K562 (cell line): ENCODE data around the gene DHPS. TPM values are rescaled to one million over a fixed set of nuclear protein-coding genes. Genes with fewer than 3 reads are reported as not detected.

Experiments used
- ATAC-seq: fragments of 200-7000 bp; cut with Tn5 transposase; 3 replicates; pipeline ENCODE4 v1.9.1; 2020; ENCODE audit warnings: moderate library complexity
- BruUV-seq: library from RNA; stranded (reverse); fragments of 400-500 nt; replicated peaks from 2 replicates; lab custom pipeline; 2021; lab: Mats Ljungman, UMichigan
- CTCF ChIA-PET: fragments of 300-600 bp; formaldehyde crosslinking; extraction: SDS; loops from one replicate; lab custom pipeline; 2021; ENCODE audit warnings: low intra/inter-chr PET ratio; lab: Yijun Ruan, JAX
- POLR2A ChIA-PET: fragments of 300-600, 350-650 bp; sonication (Branson Sonifier 250); formaldehyde crosslinking; extraction: SDS; loops from one replicate; lab custom pipeline; 2021; ENCODE audit warnings: antibody characterized with exemption, inconsistent platforms; lab: Yijun Ruan, JAX
- DNase-seq, 4 experiments: peaks; one replicate each; pipeline versions ENCODE4 v3.0.0 to v3.0.0-alpha.2; 2011 to 2018; ENCODE audit warnings: low spot score in 3 of 4, mixed read lengths in 3 of 4; ENCODE audit errors: extremely low read depth in 1 of 4
- FAIRE-seq: peaks from 2 replicates; lab custom pipeline; 2011; peaks lifted over from hg19 to GRCh38; lab: Jason Lieb, UNC
- H2AFZ ChIP-seq: 2 replicates; pipeline ENCODE4 v1.6.0; 2011; ENCODE audit warnings: low read depth, low read length, control low read depth, inconsistent platforms
- H3K27ac ChIP-seq: fragments of 200-600 bp; 3 replicates; pipeline ENCODE4 v1.8.0; 2011; ENCODE audit warnings: low read depth, mild to moderate bottlenecking, control low read depth, inconsistent platforms, low read length, moderate library complexity, mixed read lengths; ENCODE audit errors: extremely low read depth
- H3K27me3 ChIP-seq, 2 experiments: fragments of 300-600 bp in 1 of 2; 2 replicates in 1 of 2; 3 replicates in 1 of 2; pipeline versions ENCODE4 v1.6.0 to v1.8.0; 2011; ENCODE audit warnings: inconsistent platforms in 2 of 2, low read length in 2 of 2, mild to moderate bottlenecking in 1 of 2, mixed read lengths in 1 of 2, moderate library complexity in 1 of 2; ENCODE audit not compliant: control insufficient read depth in 2 of 2, insufficient read depth in 2 of 2
- H3K36me3 ChIP-seq: fragments of 300-600 bp; 3 replicates; pipeline ENCODE4 v1.8.0; 2011; ENCODE audit warnings: mild to moderate bottlenecking, low read length, inconsistent platforms; ENCODE audit not compliant: control insufficient read depth, insufficient read depth
- H3K4me1 ChIP-seq, 2 experiments: fragments of 200-600 bp in 1 of 2; replicated peaks in 1 of 2; 2 replicates in 1 of 2; 3 replicates in 1 of 2; pipeline versions ENCODE4 v1.5.1 to v1.8.0; 2011; ENCODE audit warnings: inconsistent platforms in 2 of 2, low read length in 2 of 2, mild to moderate bottlenecking in 1 of 2, mixed read lengths in 1 of 2, moderate library complexity in 1 of 2; ENCODE audit not compliant: control insufficient read depth in 2 of 2, insufficient read depth in 2 of 2
- H3K4me2 ChIP-seq: 2 replicates; pipeline ENCODE4 v1.6.1; 2011; ENCODE audit warnings: low read length, control low read depth, inconsistent platforms, mixed read lengths; ENCODE audit not compliant: insufficient read depth
- H3K4me3 ChIP-seq: fragments of 200-600 bp; sonication (generic), shearing (Covaris generic); 2 replicates; pipeline ENCODE4 v1.5.1; 2016; ENCODE audit warnings: control low read depth, inconsistent platforms
- H3K79me2 ChIP-seq: fragments of 200-600 bp; 3 replicates; pipeline ENCODE4 v1.8.0; 2011; ENCODE audit warnings: low read length, inconsistent platforms; ENCODE audit not compliant: control insufficient read depth, insufficient read depth
- H3K9ac ChIP-seq, 2 experiments: 2 replicates each; pipeline versions ENCODE4 v1.6.0 to v1.6.1; 2011; ENCODE audit warnings: low read depth in 2 of 2, low read length in 2 of 2, control low read depth in 1 of 2, inconsistent platforms in 1 of 2, mild to moderate bottlenecking in 1 of 2, mixed read lengths in 1 of 2; ENCODE audit not compliant: insufficient read depth in 1 of 2
- H3K9me1 ChIP-seq: one replicate; pipeline ENCODE4 v1.6.0; 2011; ENCODE audit warnings: inconsistent platforms, mild to moderate bottlenecking, low read length, moderate library complexity; ENCODE audit not compliant: control insufficient read depth, insufficient read depth
- H3K9me3 ChIP-seq: replicated peaks from 2 replicates; pipeline ENCODE4 v1.5.1; 2011; ENCODE audit warnings: low read depth, low read length, inconsistent platforms; ENCODE audit not compliant: control insufficient read depth, insufficient read depth
- H4K20me1 ChIP-seq: replicated peaks from 2 replicates; pipeline ENCODE4 v1.6.1; 2011; ENCODE audit warnings: low read length, inconsistent platforms, mixed read lengths; ENCODE audit not compliant: control insufficient read depth, insufficient read depth
- BCLAF1 ChIP-seq, 2 experiments: fragments of 450-650 bp in 1 of 2; IDR thresholded peaks; 2 replicates each; pipeline ENCODE4 v1.6.1; 2011 to 2017; ENCODE audit warnings: low read depth in 2 of 2, antibody characterized with exemption in 1 of 2, borderline replicate concordance in 1 of 2, low read length in 1 of 2, mild to moderate bottlenecking in 1 of 2, mixed read lengths in 1 of 2; ENCODE audit not compliant: control insufficient read depth in 1 of 2
- BCOR ChIP-seq: fragments of 450-650 bp; IDR thresholded peaks from 2 replicates; pipeline ENCODE4 v1.6.1; 2016
- CBFA2T3 ChIP-seq: fragments of 450-650 bp; IDR thresholded peaks from 2 replicates; pipeline ENCODE4 v1.6.1; 2017
- FOXP1 ChIP-seq: sonication (generic); formaldehyde crosslinking; IDR thresholded peaks from 2 replicates; pipeline ENCODE4 v1.8.0; 2022; ENCODE audit warnings: mild to moderate bottlenecking, missing genetic modification reagents
- RBM25 ChIP-seq: fragments of 200-400 bp; formaldehyde crosslinking; IDR thresholded peaks from 2 replicates; pipeline ENCODE4 v1.6.1; 2018; ENCODE audit warnings: low read length, low read depth, moderate library complexity; ENCODE audit not compliant: severe bottlenecking
- STAT5A ChIP-seq: IDR thresholded peaks from 2 replicates; pipeline ENCODE4 v1.6.1; 2012; ENCODE audit warnings: low read length, inconsistent platforms, borderline replicate concordance
- TEAD4 ChIP-seq, 2 experiments: sonication (generic) in 1 of 2; formaldehyde crosslinking in 1 of 2; IDR thresholded peaks; 2 replicates each; pipeline versions ENCODE4 v1.6.1 to v1.8.0; 2012 to 2022; ENCODE audit warnings: borderline replicate concordance in 1 of 2, inconsistent platforms in 1 of 2, low read length in 1 of 2, mild to moderate bottlenecking in 1 of 2, missing genetic modification reagents in 1 of 2
- ZNF12 ChIP-seq: sonication (generic); formaldehyde crosslinking; IDR thresholded peaks from 2 replicates; pipeline ENCODE4 v1.4.0; 2020; ENCODE audit warnings: mild to moderate bottlenecking, missing genetic modification reagents
- ZNF395 ChIP-seq: fragments of 200-800 bp; sonication (Bioruptor generic); IDR thresholded peaks from 2 replicates; pipeline ENCODE4 v1.6.1; 2017; ENCODE audit warnings: missing genetic modification characterization, missing compliant biosample characterization
- ZNF398 ChIP-seq: fragments of 250-450 bp; sonication (Bioruptor Pico); IDR thresholded peaks from 2 replicates; pipeline ENCODE4 v1.8.0; 2021; ENCODE audit warnings: moderate library complexity, mild to moderate bottlenecking, inconsistent platforms
- ZNF592 ChIP-seq: fragments of 450-650 bp; IDR thresholded peaks from 2 replicates; pipeline ENCODE4 v1.6.1; 2017; ENCODE audit warnings: antibody characterized with exemption, mild to moderate bottlenecking
- WGBS: fragments of 100-300 bp; shearing (Covaris generic); methylation state at CpG from one replicate; pipeline ENCODE4 v1.1.6; 2016; ENCODE audit warnings: low coverage, mixed read lengths; ENCODE audit not compliant: insufficient coverage; ENCODE audit errors: missing lambda C conversion rate; 5-methylcytosine and 5-hydroxymethylcytosine counted together
- in situ Hi-C: fragments of 300-500 bp; cut with MboI; formaldehyde crosslinking; loops from 4 replicates; pipeline ENCODE4 v1.15.0; 2018; ENCODE audit warnings: inconsistent platforms, mixed read lengths
- intact Hi-C: fragments of 100-400 bp; cut with micrococcal nuclease; formaldehyde crosslinking; loops from 2 replicates; pipeline ENCODE4 v1.14.2; 2022
- polyA plus RNA-seq, 8 experiments: library from polyadenylated mRNA; depleted of rRNA in 4 of 8; stranded (reverse) in 5 of 8; unstranded in 3 of 8; fragments of >200 nt; fragmentation: Nextera tagmentation in 2 of 8; fragmentation: Illumina TruSeq in 1 of 8; extraction: Ambion mirVana in 2 of 8; extraction: Trizol in 1 of 8; gene quantifications; 2 replicates each; pipeline versions ENCODE4 v1.2.1 to v1.2.3, GENCODE V29; 2011 to 2014; ENCODE audit warnings: inconsistent platforms in 1 of 8, missing spikeins in 1 of 8
- total RNA-seq, 7 experiments: library from RNA; depleted of rRNA in 6 of 7; stranded (reverse); fragments of >200 nt in 6 of 7; fragmentation: Illumina TruSeq in 2 of 7; extraction: Trizol in 2 of 7; gene quantifications; 2 replicates each; pipeline versions ENCODE4 v1.2.1 to v1.2.3, GENCODE V29; 2011 to 2021; ENCODE audit warnings: low replicate concordance in 1 of 7

The DHPS gene
- total and polyA plus RNA-seq, 9 of the 15 experiments (the other 6 are each of a cell fraction or from before 2014, with no cell fraction given) = 47.1 to 110 (median 79.9) TPM

GRCh38 chr19:12723381-12723640, 41.6 kb upstream of the DHPS start:
- Histone ChIP-seq H3K9ac (peak overlapping the region; percentile 89), H3K4me1 (peaks cover 10 to 43% of the 10 kb centered on the region in 2 experiments; a peak in 3 of 5 replicates), H4K20me1 (peaks cover 17% of the 10 kb centered on the region; the same call in 1 of the 2 replicates), H3K4me2 (peak overlapping the region; percentile 91), H3K4me3 (peak overlapping the region; percentile 82), H3K27me3 (no peaks in the 10 kb centered on the region), H3K79me2 (peaks cover 60% of the 10 kb centered on the region), H3K27ac (peak overlapping the region; percentile 87), H3K9me1 (peaks cover 3% of the 10 kb centered on the region), H3K9me3 (no peaks in the 10 kb centered on the region), H2AFZ (peak overlapping the region; percentile 78), H3K36me3 (peaks cover 32% of the 10 kb centered on the region)
- FAIRE-seq (peak; percentile 6), ATAC-seq (no peak; the same call in 2 of the 3 replicates), DNase-seq (no peak)
- ChIA-PET POLR2A (interaction anchor here (0.6 to 4.4 kb wide), 16 partner anchors 10 to 1185 kb away, joined by 3 to 50 read pairs (median 4); partner anchors contain the start of genes DHPS, GCDH, GET3 and JUNB), CTCF (no interaction called here)
- intact Hi-C loops (loop anchor here (1.0 kb wide), 1 partner anchor 10 kb away; no protein-coding TSS in a partner anchor), in situ Hi-C loops (no loop called here)
- no TSS peak for BruUV-seq
- 2% methylated on average over 7 of the region's 7 CpGs for WGBS
- peak; percentile 71 for TF ChIP-seq BCOR
- no peak for TF ChIP-seq BCLAF1 (IDR thresholded peaks at IDR 0.05; ENCODE audit: borderline replicate concordance in 1 of 2, control insufficient read depth in 1 of 2, low read depth in 2 of 2, low read length in 1 of 2)
- no peak for TF ChIP-seq ZNF398 (CRISPR knock-in tag)
- TF ChIP-seq RBM25 = peak; percentile 88
- TF ChIP-seq STAT5A = no peak
- 0 out of 2 replicates have a peak, but pooled peaks have one; percentile 10 for TF ChIP-seq ZNF592
- TF ChIP-seq TEAD4 (IDR thresholded peaks at IDR 0.05; ENCODE audit: low read length) = no peak
- TF ChIP-seq TEAD4 (CRISPR knock-in tag; IDR thresholded peaks at IDR 0.05; ENCODE audit: borderline replicate concordance) = no peak
- no peak for TF ChIP-seq ZNF12 (CRISPR knock-in tag)
- no peak for TF ChIP-seq CBFA2T3
- peak; percentile 66; the same call in 1 of the 2 replicates for TF ChIP-seq FOXP1 (CRISPR knock-in tag)
- 0 out of 2 replicates have a peak, but pooled peaks have one; percentile 5 for TF ChIP-seq ZNF395 (CRISPR knock-in tag)
